Right atrium auricular region (tissue), 2 donors: ENCODE results near the gene GARNL3. TPM values are rescaled to one million over a fixed set of nuclear protein-coding genes. Genes with fewer than 3 reads are reported as not detected.

Experiments
- DNase-seq: peaks from one replicate; pipeline ENCODE4 v3.0.0-alpha.2; 2019; ENCODE audit warnings: low spot score
- H3K27ac ChIP-seq, 2 donors: fragments of 200-600 bp; sonication (generic); 1 replicate in 1 of 2; 2 replicates in 1 of 2; pipeline ENCODE4 v1.5.1; 2016 to 2019
- H3K27me3 ChIP-seq, 2 donors: fragments of 200-600 bp; sonication (generic); one replicate each; pipeline versions ENCODE4 v1.5.1 to v1.6.0; 2017 to 2019
- H3K36me3 ChIP-seq: fragments of 200-600 bp; sonication (generic); one replicate; pipeline ENCODE4 v1.5.1; 2016
- H3K4me1 ChIP-seq, 2 donors: fragments of 200-600 bp; sonication (generic); one replicate each; pipeline versions ENCODE4 v1.5.1 to v1.6.0; 2017 to 2019
- H3K4me3 ChIP-seq, 2 donors: fragments of 200-600 bp; sonication (generic); 1 replicate in 1 of 2; 2 replicates in 1 of 2; pipeline ENCODE4 v1.5.1; 2017 to 2019; ENCODE audit warnings: mild to moderate bottlenecking in 1 of 2, moderate library complexity in 1 of 2
- H3K9me3 ChIP-seq, 2 donors: fragments of 200-600 bp; sonication (generic); one replicate each; pipeline ENCODE4 v1.5.1; 2019
- total RNA-seq, 2 donors: library from RNA; depleted of rRNA; stranded (reverse); fragments of >200 nt; gene quantifications; one replicate each; pipeline ENCODE4 v1.1.0, GENCODE V29; 2016
- TF ChIP-seq, protein P1 (sequence below), 2 donors: fragments of 200-600 bp; sonication (generic); IDR thresholded peaks; one replicate each; pipeline ENCODE4 v1.5.1; 2019; ENCODE audit warnings: antibody characterized with exemption in 2 of 2

The GARNL3 gene
- total RNA-seq, 2 donors from 2014 or later: 8.9 to 17.7 TPM

DNA sequence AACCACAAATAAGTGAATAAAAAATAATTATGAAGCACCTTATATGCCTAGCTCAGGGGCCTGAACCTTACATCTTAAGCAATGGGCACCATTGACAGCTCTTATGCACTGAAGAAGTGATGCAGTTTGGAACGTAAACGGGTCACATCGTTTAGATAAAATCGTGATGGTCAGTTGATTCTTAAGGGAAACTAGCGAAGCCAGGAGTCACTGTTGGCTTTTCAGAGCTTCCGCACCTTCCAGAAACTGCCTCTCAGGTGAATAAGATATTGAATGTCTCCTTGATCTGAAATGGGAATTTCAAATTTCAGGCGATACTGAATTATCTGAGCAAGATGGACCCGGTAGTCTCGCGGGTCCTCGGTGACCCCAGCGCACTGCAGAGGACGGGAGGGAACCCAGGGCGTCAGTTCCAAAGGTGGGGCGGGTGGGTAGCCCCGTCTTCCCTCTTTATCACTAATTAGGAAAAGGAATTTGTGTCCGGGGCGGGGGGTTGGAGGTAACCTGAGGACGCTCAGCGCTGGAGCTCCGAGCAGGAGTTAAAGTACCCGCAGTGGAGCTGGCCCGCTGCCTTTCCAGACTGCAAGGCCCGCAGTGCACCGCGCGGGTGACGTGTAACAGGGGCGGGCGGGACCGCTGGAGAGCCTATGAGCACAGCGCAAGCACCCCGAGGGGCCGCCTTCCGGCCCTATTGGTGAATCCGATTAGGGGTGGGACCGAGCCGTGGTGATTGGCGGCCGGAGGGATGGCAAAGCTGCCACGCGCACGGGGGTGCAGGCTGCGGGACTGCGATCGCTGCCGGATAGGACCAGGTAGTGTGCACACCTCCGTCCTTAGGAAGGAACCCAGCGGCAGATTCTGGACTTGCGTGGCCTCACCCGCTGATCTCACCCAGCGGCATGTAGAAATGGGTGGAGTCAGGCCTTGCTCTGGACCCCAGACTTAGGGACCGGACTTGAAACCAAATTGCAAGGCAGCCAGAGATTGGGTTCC is 19.7 kb upstream of the GARNL3 start:
- peaks cover 0 to 13% of the 10 kb centered on the region in 2 donors for H3K4me1 ChIP-seq
- no peaks in the 10 kb centered on the region for H3K36me3 ChIP-seq
- no peaks in the 10 kb centered on the region for H3K27me3 ChIP-seq
- no peaks in the 10 kb centered on the region for H3K9me3 ChIP-seq
- peak; percentile 98 for DNase-seq
- peak overlapping the region; percentile 50 to 63 for H3K4me3 ChIP-seq
- TF ChIP-seq, protein P1, sequence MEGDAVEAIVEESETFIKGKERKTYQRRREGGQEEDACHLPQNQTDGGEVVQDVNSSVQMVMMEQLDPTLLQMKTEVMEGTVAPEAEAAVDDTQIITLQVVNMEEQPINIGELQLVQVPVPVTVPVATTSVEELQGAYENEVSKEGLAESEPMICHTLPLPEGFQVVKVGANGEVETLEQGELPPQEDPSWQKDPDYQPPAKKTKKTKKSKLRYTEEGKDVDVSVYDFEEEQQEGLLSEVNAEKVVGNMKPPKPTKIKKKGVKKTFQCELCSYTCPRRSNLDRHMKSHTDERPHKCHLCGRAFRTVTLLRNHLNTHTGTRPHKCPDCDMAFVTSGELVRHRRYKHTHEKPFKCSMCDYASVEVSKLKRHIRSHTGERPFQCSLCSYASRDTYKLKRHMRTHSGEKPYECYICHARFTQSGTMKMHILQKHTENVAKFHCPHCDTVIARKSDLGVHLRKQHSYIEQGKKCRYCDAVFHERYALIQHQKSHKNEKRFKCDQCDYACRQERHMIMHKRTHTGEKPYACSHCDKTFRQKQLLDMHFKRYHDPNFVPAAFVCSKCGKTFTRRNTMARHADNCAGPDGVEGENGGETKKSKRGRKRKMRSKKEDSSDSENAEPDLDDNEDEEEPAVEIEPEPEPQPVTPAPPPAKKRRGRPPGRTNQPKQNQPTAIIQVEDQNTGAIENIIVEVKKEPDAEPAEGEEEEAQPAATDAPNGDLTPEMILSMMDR (IDR thresholded peaks at IDR 0.05): peak in 1 of 2 donors; percentile 31
- peak overlapping the region; percentile 80 to 88 for H3K27ac ChIP-seq

DNA sequence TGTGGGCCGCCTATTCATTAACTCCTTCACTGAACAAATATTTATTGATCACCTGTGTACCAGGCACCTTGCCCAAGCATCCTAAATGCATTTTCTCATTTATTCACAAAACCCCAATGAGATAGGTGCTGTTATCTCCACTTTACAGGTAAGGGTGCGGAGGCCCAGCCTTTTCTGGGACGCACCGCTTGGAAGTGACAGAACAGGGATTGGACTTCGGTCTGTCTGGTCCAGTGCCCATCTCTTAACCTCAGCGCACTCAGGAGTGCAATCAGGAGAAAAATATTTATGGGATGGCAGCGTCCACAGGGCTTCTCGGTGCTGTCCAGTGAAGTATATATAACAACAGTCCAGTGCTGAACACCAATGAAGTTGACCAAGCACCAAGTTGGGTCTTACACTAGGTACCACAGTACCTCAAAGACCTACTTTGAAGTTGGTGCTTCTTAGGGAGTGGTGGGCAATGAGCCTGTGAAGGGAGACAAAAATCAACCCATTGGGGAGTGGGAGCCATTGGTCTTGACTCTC is 18.9 kb upstream of the GARNL3 start:
- peak overlapping the region; percentile 80 to 88 for H3K27ac ChIP-seq
- no peaks in the 10 kb centered on the region for H3K36me3 ChIP-seq
- H3K4me1 ChIP-seq: peaks cover 0 to 21% of the 10 kb centered on the region in 2 donors
- peak overlapping the region; percentile 50 to 63 for H3K4me3 ChIP-seq
- no peaks in the 10 kb centered on the region for H3K9me3 ChIP-seq
- DNase-seq: no peak
- TF ChIP-seq, protein P1 (IDR thresholded peaks at IDR 0.05): no peak
- no peaks in the 10 kb centered on the region for H3K27me3 ChIP-seq

DNA sequence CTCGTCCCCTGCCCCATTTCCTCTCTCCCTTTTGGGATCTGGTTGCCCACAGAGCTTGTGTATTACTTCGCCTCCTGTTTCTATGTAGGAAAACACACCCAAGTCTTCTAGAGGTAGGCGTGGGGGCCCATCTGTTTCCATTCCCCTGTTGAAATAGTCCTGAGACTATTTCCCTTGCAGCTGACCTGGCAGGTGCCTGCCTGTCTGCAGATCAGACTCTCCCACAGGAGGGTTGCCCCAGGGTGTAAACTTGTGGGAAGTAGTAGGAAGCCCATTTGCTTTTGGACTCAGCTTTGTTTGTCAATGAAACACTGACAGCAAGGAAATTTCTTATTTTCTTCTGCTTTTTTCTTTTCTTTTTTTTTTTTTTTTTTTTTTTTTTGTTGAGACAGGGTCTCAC is 16.3 kb upstream of the GARNL3 start:
- no peak for DNase-seq
- Histone ChIP-seq H3K36me3 (no peaks in the 10 kb centered on the region), H3K9me3 (no peaks in the 10 kb centered on the region), H3K4me1 (peaks cover 0 to 22% of the 10 kb centered on the region in 2 donors), H3K4me3 (no peak overlapping the region), H3K27ac (no peak overlapping the region), H3K27me3 (no peaks in the 10 kb centered on the region)
- TF ChIP-seq, protein P1 (IDR thresholded peaks at IDR 0.05): no peak

DNA sequence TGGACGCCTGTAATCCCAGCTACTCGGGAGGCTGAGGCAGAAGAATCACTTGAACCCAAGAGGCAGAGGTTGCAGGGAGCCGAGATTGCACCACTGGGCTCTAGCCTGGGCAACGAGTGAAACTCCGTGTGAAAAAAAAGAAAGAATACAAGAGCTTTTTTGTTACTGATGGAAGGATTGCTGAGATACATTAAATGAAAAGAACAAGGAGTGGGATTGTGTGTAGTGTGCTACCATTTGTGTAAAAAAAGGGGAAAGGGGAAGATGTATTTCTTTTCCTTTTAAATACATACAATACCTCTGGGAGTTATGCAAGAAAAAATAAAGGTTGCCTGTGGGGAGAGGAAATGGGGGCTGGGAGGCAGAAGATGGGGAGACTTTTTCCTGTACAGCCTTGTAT is 14.7 kb upstream of the GARNL3 start:
- no peak for DNase-seq
- TF ChIP-seq, protein P1 (IDR thresholded peaks at IDR 0.05): no peak
- no peaks in the 10 kb centered on the region for H3K9me3 ChIP-seq
- H3K4me1 ChIP-seq: peaks cover 0 to 16% of the 10 kb centered on the region in 2 donors
- H3K36me3 ChIP-seq: no peaks in the 10 kb centered on the region
- H3K27me3 ChIP-seq: no peaks in the 10 kb centered on the region
- peak overlapping the region; percentile 38 to 78 for H3K27ac ChIP-seq
- H3K4me3 ChIP-seq: no peak overlapping the region

DNA sequence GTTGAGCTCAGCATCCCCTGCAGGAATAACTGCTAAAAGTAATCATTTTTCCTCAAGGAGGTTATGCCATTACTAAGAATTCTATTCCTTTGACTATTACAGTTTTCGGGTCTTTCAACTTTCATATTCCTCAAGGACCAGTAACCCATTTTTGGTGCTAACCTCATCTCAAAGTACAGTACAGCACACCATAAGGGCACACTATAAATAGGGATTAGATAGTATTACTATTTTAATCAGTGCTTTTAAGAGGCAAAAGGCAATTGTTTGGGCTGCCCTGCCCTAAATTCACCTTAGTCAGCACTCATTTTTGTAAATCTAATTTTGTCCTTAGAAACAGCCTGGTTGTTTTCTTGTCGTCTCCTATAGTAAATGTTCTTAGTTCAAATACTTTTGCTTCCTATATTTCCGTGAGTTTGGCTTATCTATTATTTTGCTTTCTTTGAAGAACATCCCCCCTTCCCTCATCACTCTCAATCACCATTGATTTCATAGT is 13.6 kb upstream of the GARNL3 start:
- Histone ChIP-seq H3K4me3 (no peak overlapping the region), H3K27ac (peak overlapping the region; percentile 38 to 78), H3K27me3 (no peaks in the 10 kb centered on the region), H3K36me3 (no peaks in the 10 kb centered on the region), H3K4me1 (peaks cover 0 to 9% of the 10 kb centered on the region in 2 donors), H3K9me3 (no peaks in the 10 kb centered on the region)
- TF ChIP-seq, protein P1 (IDR thresholded peaks at IDR 0.05): no peak
- no peak for DNase-seq
